GM19455 (cell line): ENCODE measurements around the gene RASL10A.

Source experiments
- ATAC-seq: cut with Tn5 transposase; IDR thresholded peaks from one replicate; pipeline ENCODE4 v1.9.1; 2021; ENCODE audit not compliant: unreplicated experiment

Gene RASL10A

GRCh38 chr22:29339381-29340235, 24.1 kb upstream of the RASL10A start:
- ATAC-seq = no peak

GRCh38 chr22:29338398-29338797, 22.9 kb upstream of the RASL10A start:
- ATAC-seq = no peak

- ATAC-seq = no peak
These were observed 22.3 kb upstream of the RASL10A start for GRCh38 chr22:29337631-29338284.

DNA sequence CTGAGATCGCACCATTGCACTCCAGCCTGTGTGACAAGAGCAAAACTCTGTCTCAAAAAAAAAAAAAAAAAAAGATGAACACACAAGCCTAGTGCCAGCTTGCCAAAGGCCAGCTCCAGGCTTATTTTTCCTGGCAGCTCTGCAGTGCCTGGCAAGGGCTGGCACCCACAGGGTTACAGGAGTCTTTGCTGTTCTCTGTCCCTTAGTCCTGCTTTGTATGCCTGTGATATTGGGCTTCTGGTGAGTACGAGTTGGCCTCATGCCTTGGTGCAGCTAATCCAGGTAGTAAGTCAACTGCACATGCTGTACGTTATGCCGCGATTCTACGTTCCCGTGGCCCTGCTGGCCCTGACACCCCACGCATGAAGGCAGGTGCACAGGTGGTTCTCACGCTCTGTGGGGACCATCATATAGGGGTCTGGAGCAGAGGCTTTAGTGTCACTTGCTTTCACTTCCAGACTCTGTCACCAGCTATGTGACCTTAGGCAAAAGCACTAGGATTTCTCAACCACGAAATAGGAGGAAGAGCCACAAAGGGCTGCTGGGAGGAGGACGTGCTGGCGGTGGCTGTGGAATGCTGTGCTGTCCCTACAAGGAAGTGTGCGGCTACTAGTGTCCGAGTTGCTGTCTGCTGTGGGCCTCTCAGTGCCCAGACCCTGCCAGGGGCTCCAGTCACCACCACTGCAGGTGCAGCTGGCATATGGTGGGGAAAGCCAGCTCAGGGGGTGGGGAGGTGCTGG, 21.4 kb upstream of the RASL10A start:
- ATAC-seq = no peak

- no peak for ATAC-seq
These were observed 20.2 kb upstream of the RASL10A start for GRCh38 chr22:29335656-29336055.

DNA sequence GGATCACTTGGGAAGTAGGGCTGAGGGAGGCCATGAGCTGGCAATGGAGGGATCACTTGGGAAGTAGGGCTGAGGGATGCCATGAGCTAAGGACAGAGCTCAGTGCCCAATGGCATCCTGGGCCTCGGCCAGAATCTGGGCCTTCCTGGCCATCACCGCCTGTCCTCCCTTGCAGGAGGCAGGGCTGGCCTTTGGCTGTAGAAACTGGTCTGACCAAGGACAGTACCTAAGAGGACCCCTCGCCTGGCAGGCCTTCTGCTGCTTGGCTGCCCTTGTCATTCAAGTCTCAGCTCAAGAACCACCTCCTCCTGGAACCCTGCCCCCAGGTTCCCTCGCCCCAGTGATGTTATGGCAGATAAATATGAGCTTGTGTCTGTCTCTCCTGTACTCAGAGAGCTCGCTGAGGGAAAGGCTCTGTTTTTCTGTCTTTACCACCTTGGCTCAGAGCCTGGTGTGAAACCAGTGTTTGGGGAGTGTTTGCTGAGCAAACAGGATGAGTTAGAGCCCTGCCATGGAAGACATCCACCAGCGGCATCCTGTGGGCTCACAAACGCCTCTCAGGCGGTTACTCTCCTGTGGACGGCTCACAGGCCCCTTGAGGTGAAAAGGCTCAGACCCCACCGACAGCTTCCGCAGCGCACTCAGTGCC, 19.3 kb upstream of the RASL10A start:
- ATAC-seq = no peak

DNA sequence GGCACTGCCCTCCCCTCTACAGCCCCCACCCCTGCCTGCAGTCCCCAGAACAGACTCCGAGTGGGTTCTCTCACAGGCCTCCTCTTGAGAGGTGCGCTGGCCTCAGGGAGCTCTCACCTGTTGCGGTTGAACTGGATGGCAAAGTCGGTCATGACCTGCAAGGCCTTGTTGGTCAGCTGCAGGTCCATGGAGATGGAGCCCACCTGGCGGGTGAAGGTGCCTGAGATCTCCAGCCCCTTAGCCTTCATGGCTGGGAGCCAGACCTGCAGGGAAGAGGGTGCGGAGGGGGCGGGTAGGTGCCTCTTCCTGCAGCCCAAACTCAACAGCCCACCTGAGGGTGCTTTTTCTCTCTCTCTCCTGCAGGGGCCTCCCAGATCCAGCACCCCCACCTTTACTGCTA, 18.7 kb upstream of the RASL10A start:
- ATAC-seq = no peak

DNA sequence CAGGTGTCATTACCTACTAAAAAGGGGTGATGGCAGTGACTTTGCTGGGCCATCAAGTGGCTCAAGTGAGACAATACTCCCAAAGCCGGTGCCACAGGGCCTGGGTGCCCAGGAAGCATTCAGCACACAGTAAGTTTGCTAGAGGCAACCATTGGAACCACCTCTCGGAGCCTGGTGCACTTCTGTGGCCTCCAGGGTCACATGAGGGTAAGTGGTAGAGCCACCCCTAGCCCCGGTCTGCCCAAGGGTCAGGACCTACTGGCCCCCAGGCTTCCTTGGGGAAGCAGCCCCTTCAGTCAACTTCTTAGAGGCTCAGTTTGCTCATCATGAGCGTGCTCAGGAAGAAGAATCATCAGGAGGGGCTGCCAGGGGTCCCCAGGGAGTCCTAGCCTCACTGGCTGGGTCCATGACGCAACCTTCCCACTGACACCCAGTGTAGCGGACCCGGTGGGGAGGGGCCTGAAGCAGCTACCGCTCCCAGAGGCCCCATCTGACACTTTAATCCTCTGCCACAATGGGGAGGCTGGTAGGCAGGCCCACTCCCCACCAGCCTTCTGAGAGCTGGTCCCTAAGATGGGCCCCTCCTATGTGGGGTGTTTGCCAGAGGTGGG, 17.5 kb upstream of the RASL10A start:
- no peak for ATAC-seq

- no peak for ATAC-seq
These were observed 16.3 kb upstream of the RASL10A start for GRCh38 chr22:29331658-29332300.

DNA sequence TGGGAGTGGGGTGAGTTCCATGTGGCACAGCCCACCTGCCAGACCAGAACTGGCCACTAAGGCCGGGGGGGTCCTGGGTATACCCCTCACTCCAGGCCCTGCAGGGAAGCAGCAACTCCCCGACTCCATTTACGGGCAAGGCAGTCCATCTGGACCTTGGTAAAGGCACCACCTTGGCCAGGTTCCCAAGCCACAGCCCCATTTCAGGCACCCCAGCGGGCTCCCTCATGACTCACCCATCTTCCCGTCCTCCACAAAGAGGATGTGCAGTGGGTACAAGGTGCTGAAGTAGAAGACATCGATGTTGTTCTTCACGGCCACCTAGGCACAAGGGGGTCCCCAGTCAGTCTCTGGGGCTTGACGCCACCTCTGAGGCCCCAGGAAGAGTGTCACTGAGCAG, 15.7 kb upstream of the RASL10A start:
- no peak for ATAC-seq

- no peak for ATAC-seq
These were observed 15.3 kb upstream of the RASL10A start for GRCh38 chr22:29330753-29331152.

GRCh38 chr22:29330291-29330690, 14.8 kb upstream of the RASL10A start:
- no peak for ATAC-seq

- ATAC-seq = no peak
These were observed 14.1 kb upstream of the RASL10A start for GRCh38 chr22:29329581-29329980.

DNA sequence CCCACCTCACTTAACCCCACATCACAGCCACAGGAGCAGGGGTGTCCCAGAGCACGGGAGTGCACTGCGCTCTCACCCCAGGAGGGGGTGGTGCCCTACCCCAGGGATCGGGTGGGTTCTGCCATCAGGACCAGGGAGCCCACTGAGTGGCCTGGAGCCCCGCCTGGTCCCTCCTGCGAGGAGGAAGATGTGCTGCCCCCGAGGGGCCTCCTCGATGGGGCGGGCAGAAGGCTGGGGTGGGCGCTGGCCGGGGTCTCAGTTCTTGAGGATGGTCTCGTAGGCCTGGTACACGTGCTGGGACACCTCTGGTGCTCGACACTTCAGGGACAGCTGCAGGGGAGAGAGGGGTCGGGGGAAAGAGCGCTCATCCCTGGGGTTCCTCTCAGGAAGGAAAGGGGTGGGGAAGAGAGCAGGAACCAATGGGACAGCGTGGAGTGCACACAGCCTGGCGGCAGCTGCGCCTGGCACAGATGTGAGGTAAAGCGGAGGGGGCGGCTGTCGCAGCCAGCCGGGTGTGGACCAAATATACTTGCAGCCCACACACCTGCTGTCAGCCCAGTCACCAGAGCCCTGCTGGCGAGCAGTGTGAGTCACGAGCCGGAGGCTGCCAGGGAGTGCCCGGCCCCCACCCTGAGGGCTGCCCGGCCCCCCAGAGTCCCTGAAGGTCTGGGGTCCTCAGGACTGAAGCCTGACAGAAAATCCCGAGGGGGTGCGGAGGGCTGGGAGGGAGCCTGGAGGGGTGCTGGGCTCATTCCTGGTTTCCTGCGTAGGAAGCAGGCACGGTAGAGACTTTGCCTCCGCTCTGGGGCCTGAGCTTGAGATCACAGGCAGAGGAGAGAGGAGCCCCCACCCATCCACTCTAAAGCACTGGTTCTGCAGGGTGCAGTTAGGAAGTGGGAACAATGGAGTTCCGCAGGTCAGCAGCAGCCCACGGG, 13.3 kb upstream of the RASL10A start:
- no peak for ATAC-seq

GRCh38 chr22:29328055-29328454, 12.6 kb upstream of the RASL10A start:
- ATAC-seq = no peak

GRCh38 chr22:29327089-29327764, 11.7 kb upstream of the RASL10A start:
- ATAC-seq = no peak

DNA sequence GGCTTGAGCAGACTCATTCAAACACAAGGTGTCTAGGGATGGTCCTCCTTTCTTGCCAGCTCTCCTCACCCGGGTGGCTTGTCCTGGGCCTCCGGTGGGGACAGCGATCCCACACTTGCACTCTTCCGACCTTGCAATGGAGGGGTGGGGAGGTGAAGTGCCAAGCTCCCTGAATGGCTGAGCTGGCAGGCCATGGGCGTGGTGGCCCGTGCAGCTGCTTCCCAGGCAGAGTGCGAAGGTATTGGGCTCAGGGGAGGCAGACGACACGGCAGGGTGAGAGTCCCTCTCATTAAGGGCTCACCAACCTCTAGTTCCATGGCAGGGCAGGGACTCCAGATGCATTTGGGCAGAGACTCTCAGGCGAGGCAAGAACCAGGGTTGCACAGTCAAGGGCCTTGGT, 11.0 kb upstream of the RASL10A start:
- no peak for ATAC-seq

GRCh38 chr22:29325785-29326315, 10.4 kb upstream of the RASL10A start:
- ATAC-seq = no peak

DNA sequence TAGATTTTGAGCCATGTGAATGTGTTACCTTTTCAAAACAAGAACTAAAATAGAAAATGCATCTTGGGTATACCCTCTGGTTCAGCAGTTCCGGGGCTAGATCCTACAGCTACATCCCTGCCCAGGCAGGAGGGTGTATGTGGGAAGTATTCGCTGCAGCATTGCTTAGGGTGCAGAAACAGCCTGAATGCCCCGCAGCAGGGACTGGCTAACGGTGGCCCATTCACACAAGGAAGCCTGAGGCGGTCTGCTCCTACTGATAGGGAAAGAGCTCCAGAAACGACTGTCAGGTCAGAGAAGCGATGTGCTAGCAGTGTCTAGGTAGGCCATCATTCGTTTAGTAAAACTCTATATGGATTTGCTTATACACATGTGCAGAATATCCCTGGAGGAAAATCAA, 9.9 kb upstream of the RASL10A start:
- no peak for ATAC-seq
